ENCODE data around the gene RIMBP2. TPM values are rescaled to one million over a fixed set of nuclear protein-coding genes. Genes with fewer than 3 reads are reported as not detected.

The RIMBP2 gene
- total and polyA plus RNA-seq, 2 donors: 0.47 to 0.78 TPM

DNA sequence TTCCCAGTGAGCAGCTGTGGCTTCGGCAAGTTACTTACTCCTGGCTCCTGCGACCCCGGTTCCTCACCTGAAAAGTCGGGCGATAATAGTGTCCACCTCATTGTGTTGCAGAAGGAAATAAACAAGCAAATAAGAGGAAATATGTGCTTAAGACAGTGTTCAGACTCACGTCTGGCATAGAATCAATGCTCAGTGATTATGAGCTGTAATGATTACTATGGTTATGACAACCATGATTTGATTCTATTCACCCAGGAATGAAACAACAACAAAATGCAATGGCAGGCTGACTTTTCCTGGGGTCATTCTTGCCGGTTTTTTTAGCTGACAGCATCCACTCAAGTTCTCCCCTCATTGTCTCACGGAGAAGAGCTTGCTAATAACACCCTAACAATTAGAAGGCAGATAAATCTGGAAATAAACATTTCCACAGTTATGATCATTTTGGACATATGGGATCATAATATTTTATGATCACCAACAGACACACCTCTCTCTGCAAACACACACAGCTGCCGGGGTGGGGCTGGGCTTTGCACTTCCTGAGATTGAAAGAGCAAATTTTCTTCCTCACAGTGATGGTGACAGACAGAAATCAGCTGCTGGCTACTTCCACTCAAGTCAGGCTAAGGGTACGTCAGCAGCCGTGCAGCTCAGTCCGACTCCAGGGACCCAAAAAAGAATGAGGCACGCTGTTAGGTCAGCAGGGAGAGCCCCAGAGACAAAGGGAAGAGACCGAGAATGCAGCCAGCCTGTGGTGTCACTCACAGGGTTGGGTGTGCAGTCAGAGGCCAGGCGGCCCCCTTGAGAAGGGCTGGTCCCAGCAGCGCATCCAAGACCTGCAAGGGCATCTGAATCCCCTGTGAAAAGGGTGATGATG is 158.0 kb downstream of the RIMBP2 start:
- H3K9me3 ChIP-seq (ENCODE audit: control insufficient read depth in 2 of 2, insufficient read depth in 1 of 2, low read length in 1 of 2): no peaks in the 10 kb centered on the region
- no peak for DNase-seq (ENCODE audit: low read depth in 6 of 9, low spot score in 9 of 9)
- 75% methylated on average over 16 of the region's 16 CpGs for WGBS
- no peaks in the 10 kb centered on the region for H3K36me3 ChIP-seq (ENCODE audit: control insufficient read depth in 2 of 2, insufficient read depth in 2 of 2, low read length in 1 of 2)
- H3K4me3 ChIP-seq (ENCODE audit: low read length in 2 of 2): no peak overlapping the region
- no peaks in the 10 kb centered on the region for H3K4me1 ChIP-seq (ENCODE audit: control insufficient read depth in 2 of 2, insufficient read depth in 2 of 2, low read length in 2 of 2)
- no peaks in the 10 kb centered on the region for H3K27me3 ChIP-seq (ENCODE audit: control insufficient read depth in 2 of 2, insufficient read depth in 1 of 2, low read length in 1 of 2)
- no peak overlapping the region for H3K27ac ChIP-seq (ENCODE audit: low read depth in 1 of 2, low read length in 1 of 2)

DNA sequence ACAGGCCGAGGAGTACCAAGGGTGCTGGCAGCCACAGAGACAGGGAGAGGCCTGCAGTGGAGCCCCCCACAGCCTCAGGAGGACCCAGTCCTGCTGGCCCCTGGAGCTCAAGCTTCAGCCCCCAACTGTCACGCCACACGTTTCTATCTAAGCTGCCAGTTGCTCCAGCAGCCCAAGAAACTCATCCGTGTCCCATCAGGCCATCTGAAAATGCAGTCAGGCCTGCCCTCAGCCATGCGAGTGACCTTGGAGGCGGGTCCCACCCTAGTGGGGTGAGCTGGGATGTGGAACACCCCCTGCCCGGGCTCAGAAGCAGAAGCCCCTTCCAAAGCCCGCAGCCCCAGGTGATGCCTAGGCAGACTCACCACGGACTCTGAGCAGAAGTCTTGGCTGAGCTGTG is 158.9 kb downstream of the RIMBP2 start:
- 89% methylated on average over 9 of the region's 9 CpGs for WGBS
- H3K4me3 ChIP-seq (ENCODE audit: low read length in 2 of 2): no peak overlapping the region
- DNase-seq (ENCODE audit: low read depth in 6 of 9, low spot score in 9 of 9): no peak
- H3K27ac ChIP-seq (ENCODE audit: low read depth in 1 of 2, low read length in 1 of 2): no peak overlapping the region
- H3K27me3 ChIP-seq (ENCODE audit: control insufficient read depth in 2 of 2, insufficient read depth in 1 of 2, low read length in 1 of 2): no peaks in the 10 kb centered on the region
- H3K36me3 ChIP-seq (ENCODE audit: control insufficient read depth in 2 of 2, insufficient read depth in 2 of 2, low read length in 1 of 2): no peaks in the 10 kb centered on the region
- H3K9me3 ChIP-seq (ENCODE audit: control insufficient read depth in 2 of 2, insufficient read depth in 1 of 2, low read length in 1 of 2): no peaks in the 10 kb centered on the region
- H3K4me1 ChIP-seq (ENCODE audit: control insufficient read depth in 2 of 2, insufficient read depth in 2 of 2, low read length in 2 of 2): no peaks in the 10 kb centered on the region

DNA sequence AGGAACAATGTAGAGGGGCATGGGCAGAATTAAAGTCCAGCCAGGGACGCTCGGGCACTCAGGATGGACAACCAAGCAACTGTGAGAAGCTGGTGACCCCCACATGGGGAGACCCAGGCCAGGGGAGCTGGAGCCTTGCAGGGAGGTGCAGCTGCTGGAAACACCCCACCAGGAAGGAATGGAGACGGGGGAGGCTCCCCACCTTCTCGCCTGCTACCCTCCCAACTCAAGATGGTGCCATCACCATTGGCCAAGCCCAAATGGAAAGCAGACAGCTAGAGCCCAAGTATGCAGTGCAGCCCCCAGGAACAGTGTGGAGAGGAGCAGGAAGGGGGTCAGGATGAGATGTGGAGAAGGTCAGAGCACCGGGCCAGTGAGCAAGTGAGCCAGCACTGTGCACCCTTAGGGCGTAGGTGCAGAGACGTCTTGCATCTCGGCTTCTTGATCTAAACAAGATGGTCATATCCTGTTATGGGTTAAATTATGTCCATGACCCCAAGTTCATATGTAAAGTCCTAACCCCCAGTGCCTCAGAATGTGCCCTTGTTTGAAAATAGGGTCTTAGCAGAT is 159.5 kb downstream of the RIMBP2 start:
- WGBS: 89% methylated on average over 8 of the region's 8 CpGs

DNA sequence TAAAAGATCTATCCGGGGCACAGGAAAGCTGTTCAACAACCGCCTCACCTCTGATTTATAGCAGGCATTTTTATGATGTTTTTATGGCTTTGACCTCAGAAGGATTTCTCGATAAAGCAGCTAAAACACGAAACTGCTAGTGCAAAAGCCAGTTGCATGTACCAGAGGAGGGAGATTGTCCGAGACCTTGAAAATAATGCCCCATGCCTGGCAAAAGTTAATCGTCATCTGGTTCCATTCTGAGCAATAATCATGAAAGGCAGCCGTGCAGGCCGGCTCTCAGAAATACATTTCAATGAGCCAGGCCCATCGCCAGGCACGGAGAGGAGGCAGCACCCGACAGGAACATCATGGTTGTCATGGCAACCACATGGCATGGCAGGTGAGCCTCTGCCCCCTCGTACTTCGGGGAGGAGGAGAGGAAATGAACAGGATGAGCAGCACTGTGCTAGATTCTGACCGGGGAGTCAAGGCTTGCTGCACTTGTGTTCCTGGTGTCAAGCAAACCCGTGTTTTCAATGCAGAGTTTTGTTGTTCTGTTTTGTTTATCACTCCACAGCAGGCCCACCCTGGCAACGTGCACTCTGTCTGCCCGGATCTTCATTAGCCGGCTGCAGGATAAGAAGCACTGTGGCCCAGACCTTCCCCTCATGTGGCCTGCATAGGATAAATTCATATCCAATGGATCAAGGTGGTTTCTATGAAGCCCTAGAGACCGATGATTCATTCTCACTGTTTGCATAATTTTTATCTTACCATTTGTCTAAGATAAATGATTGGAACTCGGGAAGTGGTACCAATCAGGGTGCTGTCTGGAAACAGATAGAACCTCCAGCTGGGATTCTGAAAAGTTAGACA is 160.2 kb downstream of the RIMBP2 start:
- Histone ChIP-seq H3K27ac (ENCODE audit: low read depth in 1 of 2, low read length in 1 of 2) (no peak overlapping the region), H3K36me3 (ENCODE audit: control insufficient read depth in 2 of 2, insufficient read depth in 2 of 2, low read length in 1 of 2) (no peaks in the 10 kb centered on the region), H3K4me1 (ENCODE audit: control insufficient read depth in 2 of 2, insufficient read depth in 2 of 2, low read length in 2 of 2) (no peaks in the 10 kb centered on the region), H3K27me3 (ENCODE audit: control insufficient read depth in 2 of 2, insufficient read depth in 1 of 2, low read length in 1 of 2) (no peaks in the 10 kb centered on the region), H3K4me3 (ENCODE audit: low read length in 2 of 2) (no peak overlapping the region), H3K9me3 (ENCODE audit: control insufficient read depth in 2 of 2, insufficient read depth in 1 of 2, low read length in 1 of 2) (no peaks in the 10 kb centered on the region)
- DNase-seq (ENCODE audit: low read depth in 6 of 9, low spot score in 9 of 9): no peak
- 47% methylated on average over 20 of the region's 20 CpGs for WGBS

More for the DNA sequence above, 159.5 kb downstream of the RIMBP2 start:
- Histone ChIP-seq H3K4me1 (ENCODE audit: control insufficient read depth in 2 of 2, insufficient read depth in 2 of 2, low read length in 2 of 2) (no peaks in the 10 kb centered on the region), H3K36me3 (ENCODE audit: control insufficient read depth in 2 of 2, insufficient read depth in 2 of 2, low read length in 1 of 2) (no peaks in the 10 kb centered on the region), H3K9me3 (ENCODE audit: control insufficient read depth in 2 of 2, insufficient read depth in 1 of 2, low read length in 1 of 2) (no peaks in the 10 kb centered on the region), H3K27me3 (ENCODE audit: control insufficient read depth in 2 of 2, insufficient read depth in 1 of 2, low read length in 1 of 2) (no peaks in the 10 kb centered on the region), H3K4me3 (ENCODE audit: low read length in 2 of 2) (no peak overlapping the region), H3K27ac (ENCODE audit: low read depth in 1 of 2, low read length in 1 of 2) (no peak overlapping the region)
- no peak for DNase-seq (ENCODE audit: low read depth in 6 of 9, low spot score in 9 of 9)

DNA sequence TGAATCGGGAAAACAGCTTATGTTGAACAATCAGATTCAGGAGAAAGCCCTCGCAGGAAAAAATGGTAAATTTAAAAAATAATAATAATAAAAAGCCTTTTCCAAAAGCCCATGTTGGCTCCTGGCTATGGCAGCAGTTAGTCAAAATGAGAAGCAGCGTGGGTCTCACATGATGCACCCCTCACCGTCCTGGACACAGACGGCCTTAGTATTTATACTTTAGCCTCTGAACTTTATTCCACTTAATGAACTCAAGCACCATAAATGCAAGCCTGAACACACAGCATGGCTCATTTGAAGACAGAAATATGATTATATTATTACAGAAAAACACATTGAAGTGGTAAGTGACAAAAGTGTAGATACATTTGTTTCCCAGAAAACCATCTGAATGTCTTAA is 160.9 kb downstream of the RIMBP2 start:
- Histone ChIP-seq H3K36me3 (ENCODE audit: control insufficient read depth in 2 of 2, insufficient read depth in 2 of 2, low read length in 1 of 2) (no peaks in the 10 kb centered on the region), H3K4me1 (ENCODE audit: control insufficient read depth in 2 of 2, insufficient read depth in 2 of 2, low read length in 2 of 2) (no peaks in the 10 kb centered on the region), H3K27ac (ENCODE audit: low read depth in 1 of 2, low read length in 1 of 2) (no peak overlapping the region), H3K9me3 (ENCODE audit: control insufficient read depth in 2 of 2, insufficient read depth in 1 of 2, low read length in 1 of 2) (no peaks in the 10 kb centered on the region), H3K27me3 (ENCODE audit: control insufficient read depth in 2 of 2, insufficient read depth in 1 of 2, low read length in 1 of 2) (no peaks in the 10 kb centered on the region), H3K4me3 (ENCODE audit: low read length in 2 of 2) (no peak overlapping the region)
- no peak for DNase-seq (ENCODE audit: low read depth in 6 of 9, low spot score in 9 of 9)
- 70% methylated on average over 5 of the region's 5 CpGs for WGBS

DNA sequence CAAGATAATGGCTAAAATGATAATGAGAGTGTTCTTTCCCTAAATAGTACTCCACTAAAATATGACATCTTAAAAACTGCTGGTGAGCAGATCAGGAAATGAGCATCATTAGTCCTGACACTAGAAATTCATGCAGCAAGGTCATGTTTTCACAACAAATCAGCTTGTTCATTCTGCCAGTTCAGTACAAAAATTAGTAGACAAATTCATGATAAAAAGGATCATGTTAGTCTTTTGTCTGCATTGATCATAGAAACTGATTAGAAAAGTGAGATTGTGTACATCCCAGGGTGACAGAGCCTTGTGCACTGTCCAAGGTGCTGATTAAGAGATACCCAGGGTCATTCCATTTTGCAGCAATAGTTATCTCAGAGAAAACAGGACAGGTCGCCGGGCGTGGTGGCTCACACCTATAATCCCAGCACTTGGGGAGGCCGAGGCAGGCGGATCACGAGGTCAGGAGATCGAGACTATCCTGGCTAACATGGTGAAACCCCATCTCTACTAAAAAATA is 163.6 kb downstream of the RIMBP2 start:
- Histone ChIP-seq H3K4me3 (ENCODE audit: low read length in 2 of 2) (no peak overlapping the region), H3K27ac (ENCODE audit: low read depth in 1 of 2, low read length in 1 of 2) (no peak overlapping the region), H3K4me1 (ENCODE audit: control insufficient read depth in 2 of 2, insufficient read depth in 2 of 2, low read length in 2 of 2) (no peaks in the 10 kb centered on the region), H3K27me3 (ENCODE audit: control insufficient read depth in 2 of 2, insufficient read depth in 1 of 2, low read length in 1 of 2) (no peaks in the 10 kb centered on the region), H3K36me3 (ENCODE audit: control insufficient read depth in 2 of 2, insufficient read depth in 2 of 2, low read length in 1 of 2) (no peaks in the 10 kb centered on the region), H3K9me3 (ENCODE audit: control insufficient read depth in 2 of 2, insufficient read depth in 1 of 2, low read length in 1 of 2) (no peaks in the 10 kb centered on the region)
- WGBS: 91% methylated on average over 7 of the region's 7 CpGs
- peak in 2 of 9 donors; percentile 11 to 16 for DNase-seq (ENCODE audit: low read depth in 6 of 9, low spot score in 9 of 9)

DNA sequence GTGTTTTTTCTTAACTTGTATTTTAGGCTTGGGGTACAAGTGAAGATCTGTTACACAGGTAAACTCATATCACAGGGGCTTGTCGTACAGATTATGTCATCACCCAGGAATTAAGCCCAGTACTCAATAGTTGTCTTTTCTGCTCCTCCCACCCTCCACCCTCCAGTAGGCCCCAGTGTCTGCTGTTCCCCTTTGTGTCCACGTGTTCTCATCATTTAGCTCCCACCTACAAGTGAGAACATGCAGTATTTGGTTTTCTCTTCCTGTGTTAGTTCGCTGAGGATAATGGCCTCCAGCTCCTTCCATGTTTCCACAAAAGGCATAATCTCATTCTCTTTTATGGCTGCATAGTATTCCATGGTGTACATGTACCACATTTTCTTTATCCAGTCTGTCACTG is 166.7 kb downstream of the RIMBP2 start:
- WGBS: 82% methylated on average over 3 of the region's 3 CpGs
- no peak overlapping the region for H3K4me3 ChIP-seq (ENCODE audit: low read length in 2 of 2)
- no peak overlapping the region for H3K27ac ChIP-seq (ENCODE audit: low read depth in 1 of 2, low read length in 1 of 2)
- H3K9me3 ChIP-seq (ENCODE audit: control insufficient read depth in 2 of 2, insufficient read depth in 1 of 2, low read length in 1 of 2): no peaks in the 10 kb centered on the region
- H3K4me1 ChIP-seq (ENCODE audit: control insufficient read depth in 2 of 2, insufficient read depth in 2 of 2, low read length in 2 of 2): no peaks in the 10 kb centered on the region
- no peaks in the 10 kb centered on the region for H3K27me3 ChIP-seq (ENCODE audit: control insufficient read depth in 2 of 2, insufficient read depth in 1 of 2, low read length in 1 of 2)
- no peak for DNase-seq (ENCODE audit: low read depth in 6 of 9, low spot score in 9 of 9)
- H3K36me3 ChIP-seq (ENCODE audit: control insufficient read depth in 2 of 2, insufficient read depth in 2 of 2, low read length in 1 of 2): no peaks in the 10 kb centered on the region

DNA sequence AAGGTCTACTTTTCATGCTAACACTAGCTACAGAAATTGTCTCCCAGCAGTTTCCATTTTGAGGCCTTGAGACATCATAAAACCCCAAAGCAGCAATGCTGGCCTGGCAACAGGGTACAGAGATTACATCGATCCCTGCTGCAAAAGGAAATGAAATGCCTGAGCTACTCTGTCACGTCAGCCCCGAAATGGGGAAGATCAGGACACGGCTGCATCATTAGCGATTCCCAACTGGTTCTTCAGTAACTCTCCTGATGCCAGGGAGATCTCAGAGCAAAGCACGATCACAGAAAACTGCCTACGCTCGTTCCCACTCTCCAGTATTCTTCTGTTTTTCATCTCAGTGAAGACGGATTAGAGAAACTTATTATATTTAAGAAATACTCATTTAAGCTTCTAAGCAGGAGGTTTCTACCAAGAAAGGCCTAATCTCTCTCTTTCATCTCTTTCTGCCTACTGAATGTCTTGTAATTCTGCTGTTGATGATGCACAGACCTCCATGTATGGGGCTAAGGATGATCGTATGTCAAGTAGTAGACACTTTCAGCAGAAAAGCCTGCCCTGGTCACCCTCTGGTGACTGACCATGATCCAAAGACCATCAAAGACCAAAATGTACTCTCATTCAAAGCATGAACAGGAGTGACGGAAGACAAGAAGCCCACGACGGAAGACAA is 168.5 kb downstream of the RIMBP2 start:
- Histone ChIP-seq H3K9me3 (ENCODE audit: control insufficient read depth in 2 of 2, insufficient read depth in 1 of 2, low read length in 1 of 2) (no peaks in the 10 kb centered on the region), H3K4me1 (ENCODE audit: control insufficient read depth in 2 of 2, insufficient read depth in 2 of 2, low read length in 2 of 2) (no peaks in the 10 kb centered on the region), H3K27ac (ENCODE audit: low read depth in 1 of 2, low read length in 1 of 2) (no peak overlapping the region), H3K36me3 (ENCODE audit: control insufficient read depth in 2 of 2, insufficient read depth in 2 of 2, low read length in 1 of 2) (no peaks in the 10 kb centered on the region), H3K27me3 (ENCODE audit: control insufficient read depth in 2 of 2, insufficient read depth in 1 of 2, low read length in 1 of 2) (no peaks in the 10 kb centered on the region), H3K4me3 (ENCODE audit: low read length in 2 of 2) (no peak overlapping the region)
- WGBS: 93% methylated on average over 13 of the region's 13 CpGs
- DNase-seq (ENCODE audit: low read depth in 6 of 9, low spot score in 9 of 9): no peak

Measured in thymus (tissue), 11 donors.